ENCODE data around the gene GP1BA.

Gene GP1BA

GRCh38 chr17:4948166-4948930 is 16.3 kb downstream of the GP1BA start, which contains the start of gene PFN1:
Gene PFN1 (minus strand): TSS chr17:4948530. CDS start chr17:4948394, 136 bp downstream.
- TF ChIP-seq, protein P1, sequence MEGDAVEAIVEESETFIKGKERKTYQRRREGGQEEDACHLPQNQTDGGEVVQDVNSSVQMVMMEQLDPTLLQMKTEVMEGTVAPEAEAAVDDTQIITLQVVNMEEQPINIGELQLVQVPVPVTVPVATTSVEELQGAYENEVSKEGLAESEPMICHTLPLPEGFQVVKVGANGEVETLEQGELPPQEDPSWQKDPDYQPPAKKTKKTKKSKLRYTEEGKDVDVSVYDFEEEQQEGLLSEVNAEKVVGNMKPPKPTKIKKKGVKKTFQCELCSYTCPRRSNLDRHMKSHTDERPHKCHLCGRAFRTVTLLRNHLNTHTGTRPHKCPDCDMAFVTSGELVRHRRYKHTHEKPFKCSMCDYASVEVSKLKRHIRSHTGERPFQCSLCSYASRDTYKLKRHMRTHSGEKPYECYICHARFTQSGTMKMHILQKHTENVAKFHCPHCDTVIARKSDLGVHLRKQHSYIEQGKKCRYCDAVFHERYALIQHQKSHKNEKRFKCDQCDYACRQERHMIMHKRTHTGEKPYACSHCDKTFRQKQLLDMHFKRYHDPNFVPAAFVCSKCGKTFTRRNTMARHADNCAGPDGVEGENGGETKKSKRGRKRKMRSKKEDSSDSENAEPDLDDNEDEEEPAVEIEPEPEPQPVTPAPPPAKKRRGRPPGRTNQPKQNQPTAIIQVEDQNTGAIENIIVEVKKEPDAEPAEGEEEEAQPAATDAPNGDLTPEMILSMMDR (IDR thresholded peaks at IDR 0.05; ENCODE audit: low read depth, low read length, missing control alignments): no peak
- DNase-seq (ENCODE audit: extremely low read depth, low read depth): peak; percentile 67
- H3K4me3 ChIP-seq (replicated peaks; ENCODE audit: low read depth, low read length): peak within 1 kb of the TSS; percentile 97

DNA sequence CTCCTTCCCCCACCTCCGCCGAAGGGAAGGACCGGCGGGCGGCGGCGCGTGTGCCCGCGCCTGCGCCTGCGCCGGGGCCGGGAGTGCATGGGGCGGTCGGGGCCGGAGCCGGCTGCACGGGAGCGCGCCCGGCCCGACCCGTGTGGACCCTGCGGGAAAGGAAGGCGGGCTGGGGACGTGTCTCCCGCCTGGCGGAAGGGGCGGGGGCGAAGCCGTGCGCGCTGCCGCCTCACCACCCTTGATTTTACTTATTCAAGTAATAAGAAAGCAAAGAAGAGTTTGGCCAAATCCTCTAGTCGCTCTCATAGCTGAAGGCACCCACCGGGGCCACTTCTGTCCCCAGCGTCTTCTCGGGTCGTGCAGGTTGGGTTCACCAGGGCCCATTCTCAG is 16.8 kb downstream of the GP1BA start:
- H3K4me3 ChIP-seq (replicated peaks; ENCODE audit: low read depth, low read length): peak overlapping the region; percentile 97
- DNase-seq (ENCODE audit: extremely low read depth, low read depth): no peak
- TF ChIP-seq, protein P1 (IDR thresholded peaks at IDR 0.05; ENCODE audit: low read depth, low read length, missing control alignments): no peak

DNA sequence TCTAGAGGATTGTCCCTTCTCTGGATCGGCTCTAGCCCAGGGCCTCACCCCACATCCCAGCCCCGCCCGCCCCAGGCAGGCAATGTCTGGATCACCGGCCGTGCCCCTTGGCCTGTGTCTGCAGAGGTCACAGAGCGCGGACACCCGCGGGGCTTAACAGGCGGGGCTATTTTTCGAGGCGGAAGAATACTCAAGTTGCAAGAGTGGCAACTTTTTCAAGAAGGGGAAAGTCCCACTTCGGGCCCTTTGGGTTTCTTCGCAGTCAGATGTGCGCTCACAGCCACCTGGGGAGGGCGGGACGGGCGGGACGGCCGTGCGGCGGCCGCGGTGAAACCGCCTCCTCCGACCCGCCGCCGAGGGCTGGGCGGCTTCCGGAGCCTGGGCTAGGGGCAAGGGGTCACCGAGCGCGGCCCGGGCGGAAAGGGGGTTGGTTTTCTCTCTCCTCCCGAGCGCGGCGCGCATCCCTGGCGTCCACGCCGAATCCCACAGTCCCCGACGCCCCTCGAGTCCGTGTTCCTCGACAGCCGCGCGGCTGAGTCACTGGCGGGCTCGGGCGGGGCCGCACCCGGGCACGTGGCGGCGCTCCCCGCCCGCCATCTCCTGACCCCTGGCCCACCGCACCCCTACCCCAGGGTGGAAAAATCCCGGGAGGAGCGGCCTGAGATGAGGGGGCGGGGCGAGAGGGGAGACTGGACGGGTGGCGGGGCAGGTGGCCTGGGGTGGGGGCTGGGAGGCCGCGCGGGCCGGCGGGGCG is 17.4 kb downstream of the GP1BA start:
- no peak for DNase-seq (ENCODE audit: extremely low read depth, low read depth)
- TF ChIP-seq, protein P1 (IDR thresholded peaks at IDR 0.05; ENCODE audit: low read depth, low read length, missing control alignments): no peak
- H3K4me3 ChIP-seq (replicated peaks; ENCODE audit: low read depth, low read length): peak overlapping the region; percentile 97

GRCh38 chr17:4950075-4950745 is 18.1 kb downstream of the GP1BA start:
- TF ChIP-seq, protein P1 (IDR thresholded peaks at IDR 0.05; ENCODE audit: low read depth, low read length, missing control alignments): no peak
- no peak for DNase-seq (ENCODE audit: extremely low read depth, low read depth)
- peak overlapping the region; percentile 97 for H3K4me3 ChIP-seq (replicated peaks; ENCODE audit: low read depth, low read length)

DNA sequence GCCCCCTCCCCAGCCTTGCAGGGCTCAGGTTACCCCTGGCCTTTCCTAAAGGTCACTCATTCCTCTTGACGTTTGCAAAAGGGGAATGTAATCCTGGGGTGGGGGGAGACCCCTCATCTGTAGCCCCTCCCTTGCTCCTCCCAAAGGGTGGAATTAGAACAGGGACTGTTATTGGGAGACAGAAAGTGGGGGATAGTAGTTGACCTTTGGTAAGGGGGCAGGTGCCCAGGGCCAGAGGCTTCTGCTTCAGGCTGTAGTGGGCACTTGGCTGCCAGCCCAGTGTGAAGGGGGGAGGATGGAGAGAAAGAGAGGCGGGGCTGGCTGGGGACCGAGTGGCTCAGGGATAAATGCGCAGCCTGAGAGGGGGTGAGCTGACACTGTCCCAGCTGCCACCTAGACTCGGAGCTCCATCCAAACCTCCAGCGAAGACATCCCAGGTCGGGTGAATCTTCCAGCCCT is 18.7 kb downstream of the GP1BA start, which contains the start of gene ENO3:
TSS of gene ENO3 (plus strand) at position 374 of the 459 bp plus-strand sequence. CDS start 711 bp downstream, outside the sequence.
- H3K4me3 ChIP-seq (replicated peaks; ENCODE audit: low read depth, low read length): peak within 1 kb of the TSS; percentile 97
- no peak for DNase-seq (ENCODE audit: extremely low read depth, low read depth)
- TF ChIP-seq, protein P1 (IDR thresholded peaks at IDR 0.05; ENCODE audit: low read depth, low read length, missing control alignments): no peak

- H3K4me3 ChIP-seq (replicated peaks; ENCODE audit: low read depth, low read length): no peak overlapping the region
- TF ChIP-seq, protein P1 (IDR thresholded peaks at IDR 0.05; ENCODE audit: low read depth, low read length, missing control alignments): no peak
- no peak for DNase-seq (ENCODE audit: extremely low read depth, low read depth)
Observed at GRCh38 chr17:4951486-4951885, 19.4 kb downstream of the GP1BA start.

Measured in HFF-Myc (cell line).